H1 (cell line): ENCODE data around the gene CRYBG1. TPM values are rescaled to one million over a fixed set of nuclear protein-coding genes. Genes with fewer than 3 reads are reported as not detected.

ENCODE experiments used
- CTCF ChIA-PET: fragments of 300-600 bp; sonication (Branson Sonifier 250); formaldehyde crosslinking; loops from one replicate; lab custom pipeline; 2021; ENCODE audit not compliant: partially characterized antibody; lab: Charles Lee
- POLR2A ChIA-PET: fragments of 300-600 bp; sonication (Branson Sonifier 250); formaldehyde crosslinking; loops from one replicate; lab custom pipeline; 2021; ENCODE audit warnings: inconsistent platforms; ENCODE audit not compliant: partially characterized antibody; lab: Charles Lee
- DNase-seq, 2 experiments: peaks; one replicate each; pipeline versions ENCODE4 v3.0.0 to v3.0.0-alpha.2; 2010 to 2022; ENCODE audit warnings: low spot score in 2 of 2, low read depth in 1 of 2, mixed read lengths in 1 of 2
- FAIRE-seq: peaks from 2 replicates; lab custom pipeline; 2011; peaks lifted over from hg19 to GRCh38; lab: Jason Lieb, UNC
- H2AFZ ChIP-seq: 2 replicates; pipeline ENCODE4 v1.8.1; 2012; ENCODE audit warnings: low read length, inconsistent platforms
- H2AK5ac ChIP-seq: 2 replicates; pipeline ENCODE4 v1.6.1; 2013; ENCODE audit warnings: low read depth, low read length
- H2BK120ac ChIP-seq: replicated peaks from 2 replicates; pipeline ENCODE3; 2013; ENCODE audit warnings: low read depth, low read length, inconsistent platforms
- H2BK12ac ChIP-seq: 2 replicates; pipeline ENCODE4 v1.6.1; 2013; ENCODE audit warnings: low read depth, low read length
- H2BK15ac ChIP-seq: 2 replicates; pipeline ENCODE4 v1.6.1; 2013; ENCODE audit warnings: low read length
- H2BK20ac ChIP-seq: 2 replicates; pipeline ENCODE4 v1.6.1; 2013; ENCODE audit warnings: low read length
- H2BK5ac ChIP-seq: 2 replicates; pipeline ENCODE4 v1.6.1; 2013; ENCODE audit warnings: low read depth, low read length
- H3K14ac ChIP-seq: 2 replicates; pipeline ENCODE4 v1.6.1; 2013; ENCODE audit warnings: inconsistent platforms; ENCODE audit not compliant: insufficient read length
- H3K18ac ChIP-seq: 2 replicates; pipeline ENCODE4 v1.6.1; 2013; ENCODE audit warnings: low read length; ENCODE audit errors: extremely low read depth
- H3K23ac ChIP-seq: 2 replicates; pipeline ENCODE4 v1.6.1; 2013; ENCODE audit warnings: inconsistent platforms; ENCODE audit not compliant: insufficient read length
- H3K23me2 ChIP-seq: 2 replicates; pipeline ENCODE4 v1.6.1; 2013; ENCODE audit warnings: low read depth, low read length
- H3K27ac ChIP-seq: 2 replicates; pipeline ENCODE4 v1.6.1; 2011; ENCODE audit warnings: low read depth, low read length, inconsistent platforms
- H3K27me3 ChIP-seq, 4 experiments: replicated peaks in 1 of 4; 1 replicate in 1 of 4; 2 replicates in 3 of 4; pipeline versions ENCODE4 v1.6.1 to v1.8.1; 2011 to 2013; ENCODE audit warnings: low read length in 3 of 4, mild to moderate bottlenecking in 3 of 4, inconsistent platforms in 2 of 4, mixed read lengths in 2 of 4, moderate library complexity in 1 of 4; ENCODE audit not compliant: control insufficient read depth in 3 of 4, insufficient read depth in 3 of 4; ENCODE audit errors: extremely low read depth in 1 of 4
- H3K36me3 ChIP-seq, 4 experiments: 2 replicates each; pipeline versions ENCODE4 v1.6.1 to v1.8.1; 2011 to 2013; ENCODE audit warnings: mild to moderate bottlenecking in 4 of 4, low read length in 3 of 4, moderate library complexity in 2 of 4, control low read depth in 1 of 4, inconsistent platforms in 1 of 4; ENCODE audit not compliant: insufficient read depth in 4 of 4, control insufficient read depth in 2 of 4
- H3K4ac ChIP-seq: replicated peaks from 2 replicates; pipeline ENCODE3; 2013; ENCODE audit warnings: low read length, low read depth, mixed read lengths, inconsistent platforms; ENCODE audit not compliant: insufficient read length
- H3K4me1 ChIP-seq, 4 experiments: replicated peaks in 1 of 4; 1 replicate in 1 of 4; 2 replicates in 3 of 4; pipeline versions ENCODE4 v1.6.1 to v1.8.1; 2011 to 2013; ENCODE audit warnings: low read length in 3 of 4, inconsistent platforms in 2 of 4, mixed read lengths in 1 of 4; ENCODE audit not compliant: insufficient read depth in 4 of 4, control insufficient read depth in 3 of 4
- H3K4me2 ChIP-seq, 2 experiments: 2 replicates each; pipeline versions ENCODE4 v1.6.1 to v1.8.1; 2011 to 2013; ENCODE audit warnings: low read depth in 2 of 2, low read length in 2 of 2, control low read depth in 1 of 2, inconsistent platforms in 1 of 2, mild to moderate bottlenecking in 1 of 2; ENCODE audit not compliant: insufficient read depth in 1 of 2
- H3K4me3 ChIP-seq, 4 experiments: fragments of 200-600, 300-600 bp in 1 of 4; sonication (generic), shearing (Covaris generic), sonication (Bioruptor Twin) in 1 of 4; 2 replicates each; pipeline versions ENCODE4 v1.5.1 to v1.8.1; 2011 to 2016; ENCODE audit warnings: low read length in 4 of 4, low read depth in 3 of 4, control low read depth in 2 of 4, inconsistent platforms in 2 of 4, mild to moderate bottlenecking in 2 of 4, mixed read lengths in 1 of 4, moderate library complexity in 1 of 4; ENCODE audit not compliant: insufficient read depth in 2 of 4; ENCODE audit errors: extremely low read depth in 1 of 4
- H3K56ac ChIP-seq: replicated peaks from 2 replicates; pipeline ENCODE3; 2013; ENCODE audit warnings: low read depth, mild to moderate bottlenecking, mixed read lengths, low read length, inconsistent platforms; ENCODE audit not compliant: insufficient read length
- H3K79me1 ChIP-seq: 2 replicates; pipeline ENCODE4 v1.6.1; 2013; ENCODE audit warnings: low read depth, low read length, control low read depth
- H3K79me2 ChIP-seq, 2 experiments: 2 replicates each; pipeline versions ENCODE4 v1.6.1 to v1.8.1; 2012 to 2013; ENCODE audit warnings: low read length in 2 of 2, mild to moderate bottlenecking in 2 of 2, inconsistent platforms in 1 of 2; ENCODE audit not compliant: insufficient read depth in 2 of 2, control insufficient read depth in 1 of 2
- H3K9ac ChIP-seq, 4 experiments: replicated peaks in 1 of 4; 1 replicate in 1 of 4; 2 replicates in 3 of 4; pipeline versions ENCODE4 v1.6.1 to v1.8.1; 2011 to 2013; ENCODE audit warnings: low read depth in 3 of 4, low read length in 3 of 4, control low read depth in 2 of 4, mild to moderate bottlenecking in 2 of 4, moderate library complexity in 2 of 4, inconsistent platforms in 1 of 4; ENCODE audit errors: extremely low read depth in 1 of 4
- H3K9me3 ChIP-seq, 2 experiments: 2 replicates each; pipeline versions ENCODE4 v1.6.1 to v1.8.1; 2012 to 2013; ENCODE audit warnings: mild to moderate bottlenecking in 2 of 2, moderate library complexity in 2 of 2, control low read depth in 1 of 2, inconsistent platforms in 1 of 2, low read depth in 1 of 2, low read length in 1 of 2, mixed read lengths in 1 of 2; ENCODE audit not compliant: insufficient read depth in 2 of 2
- H4K20me1 ChIP-seq, 2 experiments: replicated peaks in 1 of 2; 2 replicates each; pipeline versions ENCODE3 to v1.8.1; 2011 to 2013; ENCODE audit warnings: inconsistent platforms in 2 of 2, low read length in 2 of 2, mild to moderate bottlenecking in 1 of 2; ENCODE audit not compliant: insufficient read depth in 2 of 2, control insufficient read depth in 1 of 2
- H4K5ac ChIP-seq: 2 replicates; pipeline ENCODE4 v1.6.1; 2013; ENCODE audit warnings: low read length, low read depth, mixed read lengths, inconsistent platforms; ENCODE audit not compliant: insufficient read length
- H4K8ac ChIP-seq: 2 replicates; pipeline ENCODE4 v1.8.0; 2013; ENCODE audit warnings: mild to moderate bottlenecking, moderate library complexity, low read length, inconsistent platforms; ENCODE audit not compliant: insufficient read depth; ENCODE audit errors: extremely low read depth
- H4K91ac ChIP-seq: replicated peaks from 2 replicates; pipeline ENCODE3; 2013; ENCODE audit warnings: low read length, mixed read lengths, inconsistent platforms; ENCODE audit not compliant: insufficient read length
- CBX8 ChIP-seq: fragments of 300-800, 300-1000 bp; sonication (generic); IDR thresholded peaks from 2 replicates; pipeline ENCODE4 v1.7.1; 2016; ENCODE audit warnings: low read depth, low read length, borderline replicate concordance
- HDAC2 ChIP-seq, 2 experiments: fragments of 300-600 bp in 1 of 2; sonication (generic) in 1 of 2; IDR thresholded peaks; 2 replicates each; pipeline ENCODE4 v1.6.1; 2011 to 2012; ENCODE audit warnings: low read depth in 2 of 2, low read length in 2 of 2, mild to moderate bottlenecking in 2 of 2, moderate library complexity in 2 of 2, borderline replicate concordance in 1 of 2, inconsistent platforms in 1 of 2
- NANOG ChIP-seq: IDR thresholded peaks from 2 replicates; pipeline ENCODE4 v1.6.1; 2011; ENCODE audit warnings: low read length, low read depth, mild to moderate bottlenecking, inconsistent platforms; ENCODE audit not compliant: insufficient read depth, poor library complexity, severe bottlenecking
- SRF ChIP-seq: IDR thresholded peaks from 2 replicates; pipeline ENCODE4 v1.6.1; 2011; ENCODE audit warnings: mild to moderate bottlenecking, low read depth, low read length, moderate library complexity
- TEAD4 ChIP-seq: IDR thresholded peaks from 2 replicates; pipeline ENCODE4 v1.6.1; 2012; ENCODE audit warnings: low read depth, low read length, inconsistent platforms, mixed read lengths
- WGBS, 2 experiments: shearing (Covaris generic) in 1 of 2; methylation state at CpG; one replicate each; pipeline versions ENCODE4 v1.1.6 to v1.1.7; 2013 to 2015; ENCODE audit warnings: low lambda C conversion rate in 2 of 2, mixed read lengths in 2 of 2, inconsistent platforms in 1 of 2, low coverage in 1 of 2, missing lambda C conversion rate in 1 of 2; ENCODE audit not compliant: insufficient replicate concordance in 2 of 2, insufficient coverage in 1 of 2, insufficient read length in 1 of 2; ENCODE audit errors: extremely low coverage in 1 of 2, missing lambda C conversion rate in 1 of 2; 5-methylcytosine and 5-hydroxymethylcytosine counted together
- polyA plus RNA-seq, 7 experiments: library from polyadenylated mRNA; depleted of rRNA in 3 of 7; stranded (reverse) in 5 of 7; unstranded in 2 of 7; fragments of >200 nt in 5 of 7; fragments of 200-250 nt in 2 of 7; gene quantifications; 1 replicate in 5 of 7; 2 replicates in 1 of 7; 4 replicates in 1 of 7; pipeline versions ENCODE4 v1.2.1 to v1.2.3, GENCODE V29; 2011 to 2013; ENCODE audit warnings: missing spikeins in 2 of 7, mixed read lengths in 2 of 7
- total RNA-seq: library from RNA; stranded (reverse); fragmentation: NEBNext Ultra II Directional; extraction: Animal tissue kit (Norgen Biotek cat#: 25700); gene quantifications from 2 replicates; pipeline ENCODE4 v1.2.1, GENCODE V29; 2021

CRYBG1 gene
- total and polyA plus RNA-seq, 2 of the 8 experiments (the other 6 are each of a cell fraction or from before 2014, with no cell fraction given) = 2.2 to 11.6 TPM

- Histone ChIP-seq H3K9ac (no peak overlapping the region), H3K14ac (no peak overlapping the region), H3K9me3 (no peaks in the 10 kb centered on the region), H2BK5ac (no peak overlapping the region), H2AK5ac (no peak overlapping the region), H3K27ac (no peak overlapping the region), H3K27me3 (no peaks in the 10 kb centered on the region), H2BK20ac (no peak overlapping the region), H4K20me1 (no peaks in the 10 kb centered on the region), H3K4ac (no peak overlapping the region), H3K4me1 (no peaks in the 10 kb centered on the region), H4K8ac (no peak overlapping the region), H2AFZ (no peak overlapping the region), H3K56ac (no peak overlapping the region), H3K79me1 (no peaks in the 10 kb centered on the region), H4K91ac (no peak overlapping the region), H3K4me2 (no peak overlapping the region), H3K4me3 (no peak overlapping the region), H2BK120ac (no peak overlapping the region), H2BK12ac (no peak overlapping the region), H3K23ac (no peak overlapping the region), H3K36me3 (0 out of 8 replicates have a peak, but pooled peaks cover 0 to 2% (median 0%) of the 10 kb centered on the region in 4 experiments), H3K23me2 (no peaks in the 10 kb centered on the region), H3K18ac (no peak overlapping the region), H4K5ac (no peak overlapping the region), H2BK15ac (no peak overlapping the region), H3K79me2 (no peaks in the 10 kb centered on the region)
- DNase-seq (no peak), FAIRE-seq (no peak)
- no peak for TF ChIP-seq TEAD4
- no peak for TF ChIP-seq CBX8
- TF ChIP-seq HDAC2 (IDR thresholded peaks at IDR 0.05; ENCODE audit: borderline replicate concordance in 1 of 2, low read depth in 2 of 2, low read length in 2 of 2) = no peak
- TF ChIP-seq NANOG = no peak
- no peak for TF ChIP-seq SRF
- POLR2A ChIA-PET = no interaction called here
- CTCF ChIA-PET = interaction anchor here (0.7 to 3.5 kb wide), 3 partner anchors 11 to 221 kb away, joined by 3 to 11 read pairs (median 4); no protein-coding TSS in a partner anchor
- WGBS, 2 experiments = 83% methylated on average over 5 of the region's 5 CpGs; no CpG with 5 or more reads in 1 of the 2 experiments
Measured at GRCh38 chr6:106555767-106556166, 195.2 kb downstream of the CRYBG1 start.
